GM19240 (cell line): ENCODE data around the gene NOTCH4.
"Not testable (repeated sequence)": the region's sequence is repeated elsewhere in the genome, so short reads cannot be mapped to it uniquely, and the experiment has no call there.

ENCODE experiments used
- DNase-seq: peaks from one replicate; pipeline ENCODE4 v3.0.0; 2011; ENCODE audit warnings: low spot score; ENCODE audit not compliant: insufficient read length

NOTCH4 gene

DNA sequence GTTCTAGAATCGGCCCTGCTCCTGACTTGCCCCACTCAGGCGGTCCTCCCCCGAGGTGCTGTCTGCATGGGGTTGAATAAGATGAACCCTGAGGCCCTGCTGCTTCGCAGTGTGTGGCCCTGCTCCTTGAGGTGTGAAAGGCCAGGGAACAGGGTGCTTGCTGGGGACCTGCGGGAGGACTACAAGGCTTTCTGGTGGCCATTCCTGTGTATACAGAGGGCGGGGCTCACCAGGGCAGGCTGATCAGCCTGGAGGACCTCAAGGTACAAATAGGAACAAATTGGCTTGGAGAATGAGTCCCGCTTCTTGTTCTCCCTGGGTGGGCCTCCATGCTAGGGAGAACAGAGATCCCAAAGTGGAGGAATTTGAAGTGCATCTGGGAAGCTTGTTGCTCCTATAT lies 5.7 kb downstream of the NOTCH4 start:
- DNase-seq: no peak

DNA sequence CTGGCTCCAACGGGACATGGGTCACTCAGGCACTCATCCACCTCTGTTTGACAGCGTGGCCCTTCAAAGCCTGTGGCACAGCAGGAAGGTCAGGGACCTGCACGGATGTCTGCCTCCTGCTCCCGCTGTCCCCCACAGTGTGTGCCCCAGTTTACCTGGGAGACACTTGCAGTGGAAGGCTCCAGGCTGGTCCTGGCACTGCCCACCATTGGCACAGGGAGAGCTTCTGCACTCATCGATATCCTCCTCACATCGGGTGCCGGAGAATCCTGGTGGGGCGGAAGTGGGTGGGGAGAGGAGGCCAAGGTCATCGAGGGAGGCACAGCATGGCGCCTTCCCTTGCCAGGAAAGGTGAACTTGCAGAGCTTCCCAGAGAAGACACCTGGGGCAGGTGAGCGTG lies 6.9 kb downstream of the NOTCH4 start:
- DNase-seq: no peak

DNA sequence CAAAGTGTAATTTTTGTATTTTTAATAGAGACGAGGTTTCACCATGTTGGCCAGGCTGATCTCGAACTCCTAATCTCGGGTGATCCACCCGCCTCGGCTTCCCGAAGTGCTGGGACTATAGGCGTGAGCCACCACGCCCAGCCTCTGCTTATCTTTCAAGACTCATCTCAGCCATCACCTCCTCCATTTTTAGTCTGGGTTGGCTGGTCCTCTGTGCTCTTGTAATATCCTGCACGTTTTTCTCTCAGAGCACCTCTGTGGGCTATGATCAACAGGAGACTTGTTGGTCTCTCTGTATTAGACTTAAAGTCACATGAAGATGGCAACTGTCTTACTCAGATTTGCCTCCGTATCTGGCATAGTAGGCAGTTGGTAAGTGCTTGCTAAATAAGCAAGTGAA lies 7.6 kb downstream of the NOTCH4 start:
- no peak for DNase-seq

DNA sequence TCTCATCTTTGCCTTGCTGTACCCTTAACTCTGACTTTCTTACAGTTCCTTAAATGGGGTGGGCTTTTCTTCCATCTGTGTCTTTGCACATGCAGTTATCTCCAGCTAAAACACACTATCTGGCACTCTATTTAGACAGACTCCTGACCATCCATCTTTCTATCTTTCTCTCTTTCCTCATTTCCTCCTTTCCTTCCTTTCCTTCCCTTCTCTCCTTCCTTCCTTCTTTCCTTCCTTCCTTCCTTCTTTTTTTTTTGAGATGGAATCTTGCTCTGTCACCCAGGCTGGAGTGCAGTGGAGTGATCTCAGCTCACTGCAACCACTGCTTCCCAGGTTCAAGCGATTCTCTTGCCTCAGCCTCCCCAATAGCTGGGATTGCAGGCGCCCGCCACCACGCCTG lies 8.2 kb downstream of the NOTCH4 start:
- no peak for DNase-seq

- no peak for DNase-seq
Measured at GRCh38 chr6:32214126-32214525, 9.7 kb downstream of the NOTCH4 start.

DNA sequence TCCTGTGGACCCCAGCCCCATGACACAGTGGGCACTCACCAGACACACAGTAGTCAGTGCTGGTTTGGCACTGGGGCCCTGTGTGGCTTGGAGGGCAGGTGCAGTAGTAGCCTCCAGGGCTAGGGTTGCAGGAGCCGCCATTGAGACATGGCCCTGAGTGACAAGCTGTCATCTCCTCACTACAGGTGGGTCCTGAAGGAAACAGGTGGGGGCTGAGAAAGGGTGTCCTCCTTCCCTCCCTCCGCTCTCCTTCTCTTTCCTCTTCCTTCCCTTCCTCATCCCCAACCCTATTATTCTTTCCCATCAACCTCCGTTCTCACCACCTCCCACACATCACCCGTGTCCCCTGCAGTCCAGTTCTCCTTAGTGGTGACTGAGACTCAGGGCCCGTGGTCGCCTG lies 10.2 kb downstream of the NOTCH4 start:
- DNase-seq: no peak

DNA sequence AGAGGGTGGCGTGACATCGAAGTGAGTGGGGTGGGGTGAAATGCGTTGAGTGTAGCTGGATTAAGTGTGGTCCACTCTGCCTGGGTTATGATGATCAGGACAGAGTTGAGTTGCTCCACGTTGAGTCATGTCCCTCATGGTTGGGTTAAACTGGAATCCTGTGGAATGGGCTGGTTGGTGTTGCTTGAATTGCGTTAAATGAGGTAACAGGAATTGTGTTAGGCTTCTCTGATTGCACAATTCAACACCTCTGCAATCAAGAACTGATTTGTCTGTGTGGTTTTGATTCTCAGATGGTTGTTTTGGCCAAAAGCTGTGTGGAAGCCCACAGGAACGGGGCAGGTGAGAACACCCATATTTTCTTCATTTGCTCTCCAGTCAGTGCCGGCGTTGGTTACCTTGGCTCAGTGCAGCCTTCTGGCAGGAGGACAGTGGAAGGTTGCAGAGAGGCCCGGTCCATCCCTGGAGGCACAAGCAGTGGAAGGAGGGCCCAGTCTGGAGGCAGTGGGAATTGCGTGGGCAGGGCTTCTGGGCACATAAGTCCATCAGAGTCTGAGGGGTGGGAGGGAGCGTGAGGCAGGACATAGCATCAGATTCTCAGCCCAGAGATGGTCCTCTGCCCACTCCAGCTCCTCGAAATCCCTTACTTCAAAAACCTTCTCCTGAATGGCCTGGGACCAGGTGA lies 11.6 kb downstream of the NOTCH4 start:
- no peak for DNase-seq

DNA sequence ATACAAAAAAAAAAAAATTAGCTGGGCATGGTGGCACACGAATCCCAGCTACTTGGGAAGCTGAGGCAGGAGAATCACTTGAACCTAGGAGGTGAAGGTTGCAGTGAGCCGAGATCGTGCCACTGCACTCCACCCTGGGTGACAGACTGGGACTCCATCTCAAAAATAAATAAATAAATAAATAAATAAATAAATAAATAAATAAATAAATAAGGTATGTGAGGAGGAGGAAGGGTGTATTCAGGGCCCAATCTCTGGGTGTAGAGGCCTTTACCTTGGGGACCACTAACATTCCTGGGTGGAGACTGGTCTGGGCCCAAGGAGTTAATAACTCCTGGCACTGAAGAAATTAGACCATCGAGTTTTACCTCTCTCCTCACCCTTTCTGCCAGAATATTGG lies 12.4 kb downstream of the NOTCH4 start:
- not testable (repeated sequence) for DNase-seq

DNA sequence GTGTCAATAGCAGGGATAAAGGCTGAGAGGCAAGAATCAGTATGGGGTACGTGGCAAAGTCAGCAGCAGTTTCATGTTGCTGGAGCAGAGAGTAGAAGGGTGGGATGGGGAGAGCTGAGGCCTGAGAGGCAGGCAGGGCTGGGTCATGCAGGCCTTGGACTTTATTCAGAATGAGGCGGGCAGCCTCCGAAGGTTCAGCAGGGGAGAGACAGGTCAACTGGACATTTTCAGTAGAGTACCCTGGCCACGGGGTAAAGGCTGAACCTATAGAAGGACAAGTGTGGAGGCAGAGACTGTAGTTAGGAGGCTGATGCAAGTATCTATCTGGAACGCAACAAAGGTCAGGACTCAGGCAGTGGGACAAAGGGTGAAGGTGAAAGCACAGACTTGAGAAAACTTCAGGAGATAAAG lies 13.7 kb downstream of the NOTCH4 start:
- no peak for DNase-seq

- no peak for DNase-seq
Measured at GRCh38 chr6:32208996-32209395, 14.9 kb downstream of the NOTCH4 start.

DNA sequence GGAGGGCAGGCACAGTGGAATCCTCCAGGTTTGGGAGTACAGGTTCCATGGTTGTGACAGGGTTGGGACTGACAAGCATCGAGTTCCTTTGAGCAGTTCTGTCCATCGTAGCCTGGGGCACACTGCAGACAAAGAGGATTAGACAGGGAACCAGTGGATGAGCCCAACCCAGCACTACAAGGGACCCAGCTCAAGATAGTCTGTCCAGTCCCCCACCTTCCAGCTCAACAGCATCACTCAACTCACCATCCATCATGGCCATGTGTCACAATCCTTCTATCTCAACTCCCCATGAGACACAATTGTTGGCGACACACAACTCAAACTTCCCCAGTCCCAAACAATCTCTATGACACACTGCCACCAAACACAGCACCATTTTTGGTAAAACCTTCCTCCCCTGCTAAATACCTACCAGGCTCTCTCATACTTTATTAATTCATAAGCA lies 19.6 kb downstream of the NOTCH4 start:
- DNase-seq: no peak

DNA sequence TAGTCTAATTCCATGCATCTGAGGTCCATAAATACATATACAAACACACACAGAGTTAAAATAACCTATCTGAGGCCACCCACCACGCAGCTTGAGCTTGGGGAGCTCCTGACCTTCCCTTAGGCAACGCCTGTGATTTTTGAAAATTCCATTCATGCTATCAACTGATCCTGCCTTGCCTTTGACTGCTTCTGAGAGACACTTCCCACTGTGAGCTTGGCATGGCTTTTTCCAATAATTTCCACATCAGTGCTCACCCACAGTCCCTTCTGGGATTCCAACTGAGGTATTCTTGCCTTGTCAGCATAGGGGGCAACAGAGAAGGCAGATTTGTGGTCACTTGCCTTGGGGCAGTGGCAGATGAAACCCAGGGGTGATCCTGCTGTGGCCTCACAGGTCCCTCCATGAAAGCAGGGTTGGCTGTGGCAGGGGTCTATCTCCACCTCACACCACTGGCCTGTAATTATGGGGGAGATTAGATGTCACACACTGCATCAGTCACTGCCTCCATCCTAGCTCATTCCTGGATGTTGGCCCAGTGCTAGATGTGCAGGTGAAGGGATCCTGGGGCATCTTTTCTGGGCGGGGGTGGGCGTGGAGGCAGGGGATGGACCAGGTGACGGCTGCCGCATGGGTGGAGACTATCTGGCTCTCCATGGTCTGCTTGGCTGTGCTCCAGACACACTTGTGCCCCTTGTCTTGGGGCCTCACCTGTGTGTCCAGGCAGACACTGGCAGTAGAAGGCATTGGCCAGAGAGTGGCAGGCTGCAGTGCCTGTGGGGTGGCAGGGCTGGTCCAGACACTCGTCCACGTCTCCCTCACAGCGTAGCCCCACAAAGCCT lies 20.2 kb downstream of the NOTCH4 start:
- no peak for DNase-seq

DNA sequence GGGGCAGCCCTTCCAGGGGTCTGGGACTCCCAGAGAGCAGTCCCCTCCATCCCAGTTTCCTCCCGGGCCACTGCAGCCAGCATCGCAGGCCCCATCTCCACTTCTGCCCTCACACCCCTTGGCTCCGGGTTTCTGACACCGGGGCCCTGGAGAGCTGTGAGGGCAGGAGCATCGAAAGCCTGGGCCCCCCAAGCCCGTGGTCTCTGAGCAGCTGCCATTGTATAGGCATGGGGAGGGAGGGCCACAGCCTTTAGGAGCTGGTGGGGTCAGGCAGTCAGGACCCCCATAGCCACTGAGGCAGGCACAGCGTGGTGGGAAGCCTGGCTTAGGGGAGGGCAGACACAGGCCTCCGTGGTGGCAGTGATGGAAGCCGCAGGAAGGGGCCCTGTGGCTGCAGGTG lies 21.7 kb downstream of the NOTCH4 start:
- DNase-seq: no peak

GRCh38 chr6:32200711-32201475 lies 23.0 kb downstream of the NOTCH4 start:
- DNase-seq: no peak

DNA sequence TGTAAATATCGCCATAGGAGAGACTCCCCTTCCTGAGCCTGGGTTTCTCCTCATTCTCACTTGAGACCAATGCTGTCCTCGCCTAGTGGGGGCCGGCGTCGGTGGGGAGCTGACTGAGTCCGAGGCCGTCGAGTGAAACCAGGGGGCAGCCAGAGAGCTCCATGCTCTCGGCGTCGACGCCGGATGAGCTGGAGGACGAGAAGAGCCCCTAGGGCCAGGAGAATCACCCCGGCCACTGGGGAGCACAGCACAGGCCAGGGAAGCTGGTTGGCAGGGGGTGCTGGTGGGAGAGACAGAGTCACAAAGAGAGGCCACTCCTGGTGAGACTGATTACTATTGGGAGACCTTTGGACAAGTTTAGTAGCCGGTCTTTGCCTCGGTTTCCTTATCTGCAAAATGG lies 25.0 kb downstream of the NOTCH4 start:
- no peak for DNase-seq

GRCh38 chr6:32198345-32198696 lies 25.5 kb downstream of the NOTCH4 start:
- no peak for DNase-seq

- no peak for DNase-seq
Measured at GRCh38 chr6:32196682-32197616, 26.9 kb downstream of the NOTCH4 start.

DNA sequence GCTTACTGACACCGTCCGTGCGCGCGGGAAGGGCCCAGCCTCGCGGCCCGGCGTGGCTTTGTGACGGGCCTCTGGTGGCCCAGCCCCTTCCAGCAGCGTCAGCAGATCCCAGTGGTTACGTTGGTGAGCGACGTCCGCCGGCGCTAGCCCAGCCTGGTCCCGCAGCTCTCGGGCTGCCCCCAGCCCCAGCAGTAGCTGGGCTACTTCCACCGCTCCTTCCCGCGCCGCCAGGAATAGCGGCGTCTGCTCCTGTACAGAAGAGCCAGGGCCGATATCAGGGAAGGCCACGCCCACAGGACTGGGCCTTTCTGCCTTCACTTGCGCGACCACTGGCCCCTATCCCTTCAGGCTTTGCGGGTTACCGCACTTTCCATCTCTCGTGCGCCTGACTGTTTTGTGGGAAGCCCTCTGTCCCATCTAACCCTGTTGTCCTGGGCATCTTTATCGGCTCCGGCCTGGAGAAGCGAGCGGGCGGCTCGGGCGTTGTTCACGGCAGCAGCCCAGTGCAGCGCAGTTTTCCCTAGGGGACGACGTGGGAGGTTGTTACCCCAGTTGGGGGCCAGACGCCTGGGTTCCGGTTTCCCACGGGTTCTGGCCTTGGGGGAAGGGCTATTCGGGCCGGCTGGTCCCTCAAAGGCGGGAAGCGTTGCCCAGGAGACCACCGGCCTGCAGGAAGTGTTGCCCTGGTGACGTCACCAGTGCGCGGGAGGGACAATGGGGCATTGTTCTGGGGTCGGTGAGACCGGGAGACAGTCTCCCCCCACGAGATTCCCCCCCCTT lies 27.8 kb downstream of the NOTCH4 start:
- DNase-seq: peak; percentile 33

DNA sequence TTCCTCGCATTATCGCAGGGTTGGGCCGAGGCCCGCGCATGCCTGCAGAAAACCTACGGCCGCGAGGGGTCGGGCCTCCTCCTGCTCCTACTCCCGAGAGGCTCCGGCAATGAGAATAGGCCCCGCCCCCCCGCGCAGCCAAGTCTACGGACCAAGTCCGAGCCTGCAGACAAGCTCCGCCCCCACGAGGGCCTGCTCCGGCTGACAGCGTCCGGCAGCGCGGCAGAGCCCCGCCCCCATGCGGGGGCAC lies 28.3 kb downstream of the NOTCH4 start:
- DNase-seq: peak; percentile 93

DNA sequence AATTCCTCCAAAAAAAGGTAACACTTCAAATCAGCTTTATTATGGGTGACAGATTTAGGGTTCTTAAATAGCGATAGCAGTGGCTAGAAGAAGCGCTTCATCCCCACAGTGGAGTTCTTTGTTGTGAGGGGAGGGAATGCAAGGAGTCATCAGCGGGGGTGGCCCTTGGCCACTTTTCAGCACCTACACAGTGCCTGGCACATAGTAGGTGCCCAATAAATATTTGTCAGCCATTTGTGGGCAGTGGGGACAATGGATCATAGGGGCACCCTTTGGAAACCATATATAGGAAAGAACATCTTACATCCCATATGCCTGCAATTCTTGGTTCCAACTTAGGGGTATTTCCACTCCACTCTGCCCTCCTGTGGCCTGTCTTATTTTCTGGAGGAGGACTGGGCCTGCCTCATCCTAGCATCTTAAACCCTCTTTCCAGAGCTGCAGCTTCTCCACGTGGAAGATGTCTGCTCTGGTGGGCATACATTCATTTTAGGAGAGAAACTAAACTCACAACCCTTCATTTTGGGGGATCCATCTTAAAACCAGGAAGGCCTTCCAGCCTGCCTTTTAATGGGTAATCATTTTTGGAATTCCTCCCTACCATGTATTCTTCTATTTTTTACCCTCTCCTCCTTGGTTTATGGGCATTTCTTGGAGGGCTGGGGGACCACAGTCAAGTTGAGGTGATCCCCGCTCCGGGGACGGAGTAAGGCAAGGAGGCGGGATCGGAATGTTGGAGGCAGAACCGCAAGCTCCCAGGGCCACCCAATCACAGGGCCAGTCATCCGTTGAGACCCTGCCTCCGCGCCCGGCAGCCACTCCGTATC lies 28.8 kb downstream of the NOTCH4 start:
- DNase-seq: no peak
